Measurements from ENCODE around the gene ADGRG1. TPM values are rescaled to one million over a fixed set of nuclear protein-coding genes. Genes with fewer than 3 reads are reported as not detected.

Gene ADGRG1
- 113 TPM for polyA plus RNA-seq (2013)

DNA sequence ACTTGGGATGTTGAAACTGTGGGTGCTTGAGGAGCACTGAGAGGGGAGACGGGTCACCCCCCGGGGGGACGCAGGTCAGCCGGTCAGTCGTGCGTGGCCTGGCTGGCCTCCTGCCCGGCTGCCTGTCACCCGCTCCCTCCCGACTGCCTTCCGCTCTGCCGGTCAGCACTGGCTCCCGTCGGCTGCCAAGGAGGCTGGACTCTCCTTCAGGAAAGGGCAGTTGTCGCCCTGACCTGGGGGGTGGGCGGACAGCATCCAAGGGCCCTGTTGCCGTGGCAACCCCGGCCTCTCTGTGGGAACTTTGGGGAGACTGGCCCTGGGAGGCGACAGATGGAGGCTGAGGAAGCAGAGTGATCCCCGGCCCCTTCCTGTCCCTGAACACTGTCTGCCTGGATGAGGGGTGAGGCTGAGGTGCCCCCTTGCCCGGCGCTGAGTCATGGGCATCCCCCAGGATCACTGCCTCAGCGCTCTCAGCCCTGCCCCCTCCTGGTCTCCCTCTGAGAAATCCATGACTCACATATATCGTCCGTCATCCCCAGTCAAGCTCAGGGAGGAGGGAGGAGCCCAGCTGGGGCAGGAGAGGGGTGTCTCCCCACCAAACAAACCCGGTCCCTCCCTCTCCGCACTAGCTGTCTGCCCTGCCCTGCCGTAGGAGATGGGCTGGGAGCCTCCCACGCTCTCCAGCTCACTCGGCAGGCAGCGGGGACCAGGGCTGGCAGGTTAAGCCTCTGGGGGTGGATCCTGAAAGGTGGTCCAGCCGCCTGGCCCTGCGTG is at the start of gene ADGRG1:
Gene ADGRG1 (plus strand): TSS at position 623 of the 774 bp plus-strand sequence. CDS start 21,658 bp downstream, outside the sequence.
- no peaks in the 10 kb centered on the region for H3K9me3 ChIP-seq (ENCODE audit: control extremely low read depth in 1 of 5, control insufficient read depth in 4 of 5, insufficient read depth in 2 of 5, low read depth in 1 of 5, low read length in 4 of 5)
- H3K4me3 ChIP-seq (ENCODE audit: control insufficient read depth in 1 of 7, extremely low read depth in 1 of 7, insufficient read depth in 4 of 7, low read depth in 2 of 7, low read length in 6 of 7): peak within 1 kb of the TSS; percentile 65 to 86 (median 81)
- H3K27me3 ChIP-seq (replicated peaks in 2 of 5; ENCODE audit: control insufficient read depth in 4 of 5, insufficient read depth in 5 of 5, low read length in 4 of 5): no peaks in the 10 kb centered on the region
- H3K4me1 ChIP-seq (ENCODE audit: control extremely low read depth in 1 of 4, control insufficient read depth in 4 of 4, insufficient read depth in 4 of 4, low read length in 3 of 4): peaks cover 3 to 90% (median 84%) of the 10 kb centered on the region in 4 experiments
- H3K36me3 ChIP-seq (ENCODE audit: control insufficient read depth in 4 of 4, insufficient read depth in 4 of 4, low read length in 3 of 4): peaks cover 0 to 9% (median 0%) of the 10 kb centered on the region in 4 experiments
- DNase-seq: peak; percentile 93 to 98 (median 98)
- POLR2A ChIA-PET: interaction anchor here (0.6 to 1.0 kb wide), 3 partner anchors 18 to 1648 kb away, joined by 3 to 5 read pairs (median 3); no protein-coding TSS in a partner anchor
- CTCF ChIA-PET: interaction anchor here (0.9 to 9.8 kb wide), 7 partner anchors 11 to 36 kb away, joined by 4 to 72 read pairs (median 65); no protein-coding TSS in a partner anchor
- WGBS (ENCODE audit: insufficient coverage): 41% methylated on average over 21 of the region's 32 CpGs
- H3K27ac ChIP-seq (ENCODE audit: insufficient read depth in 1 of 2, low read depth in 1 of 2, low read length in 2 of 2, poor library complexity in 1 of 2, severe bottlenecking in 2 of 2): peak within 1 kb of the TSS; percentile 68 to 83

DNA sequence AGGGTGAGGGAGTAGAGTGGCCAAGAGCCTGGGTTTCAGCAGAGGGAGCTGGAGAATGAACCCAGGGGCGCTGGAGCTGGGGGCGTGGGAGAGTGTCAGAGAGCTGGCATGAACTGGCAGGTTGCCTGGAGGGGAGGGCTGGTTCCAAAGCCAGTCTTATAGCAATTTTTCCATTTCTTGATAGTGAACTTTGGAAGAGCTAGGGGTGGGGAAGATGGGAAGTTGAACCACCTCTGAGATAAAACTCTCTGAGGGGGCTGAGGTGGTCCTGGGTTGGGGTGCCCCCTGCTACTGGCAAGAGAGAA is 49.1 kb upstream of the ADGRG1 start:
- 89% methylated on average over 2 of the region's 2 CpGs for WGBS (ENCODE audit: insufficient coverage)
- Histone ChIP-seq H3K9me3 (ENCODE audit: control extremely low read depth in 1 of 5, control insufficient read depth in 4 of 5, insufficient read depth in 2 of 5, low read depth in 1 of 5, low read length in 4 of 5) (no peaks in the 10 kb centered on the region), H3K27me3 (replicated peaks in 2 of 5; ENCODE audit: control insufficient read depth in 4 of 5, insufficient read depth in 5 of 5, low read length in 4 of 5) (no peaks in the 10 kb centered on the region), H3K36me3 (ENCODE audit: control insufficient read depth in 4 of 4, insufficient read depth in 4 of 4, low read length in 3 of 4) (peaks cover 0 to 14% (median 2%) of the 10 kb centered on the region in 4 experiments), H3K4me3 (ENCODE audit: control insufficient read depth in 1 of 7, extremely low read depth in 1 of 7, insufficient read depth in 4 of 7, low read depth in 2 of 7, low read length in 6 of 7) (no peak overlapping the region), H3K27ac (ENCODE audit: insufficient read depth in 1 of 2, low read depth in 1 of 2, low read length in 2 of 2, poor library complexity in 1 of 2, severe bottlenecking in 2 of 2) (no peak overlapping the region), H3K4me1 (ENCODE audit: control extremely low read depth in 1 of 4, control insufficient read depth in 4 of 4, insufficient read depth in 4 of 4, low read length in 3 of 4) (peaks cover 0 to 48% (median 37%) of the 10 kb centered on the region in 4 experiments)
- ChIA-PET POLR2A (interaction anchor here (1.2 kb wide), 1 partner anchor 12 kb away, joined by 3 read pairs; no protein-coding TSS in a partner anchor), CTCF (interaction anchor here (1.3 to 33.2 kb wide), 5 partner anchors 12 to 169 kb away, joined by 3 to 500 read pairs (median 34); partner anchors contain the start of genes ADGRG5 and CCDC102A)
- DNase-seq: no peak

DNA sequence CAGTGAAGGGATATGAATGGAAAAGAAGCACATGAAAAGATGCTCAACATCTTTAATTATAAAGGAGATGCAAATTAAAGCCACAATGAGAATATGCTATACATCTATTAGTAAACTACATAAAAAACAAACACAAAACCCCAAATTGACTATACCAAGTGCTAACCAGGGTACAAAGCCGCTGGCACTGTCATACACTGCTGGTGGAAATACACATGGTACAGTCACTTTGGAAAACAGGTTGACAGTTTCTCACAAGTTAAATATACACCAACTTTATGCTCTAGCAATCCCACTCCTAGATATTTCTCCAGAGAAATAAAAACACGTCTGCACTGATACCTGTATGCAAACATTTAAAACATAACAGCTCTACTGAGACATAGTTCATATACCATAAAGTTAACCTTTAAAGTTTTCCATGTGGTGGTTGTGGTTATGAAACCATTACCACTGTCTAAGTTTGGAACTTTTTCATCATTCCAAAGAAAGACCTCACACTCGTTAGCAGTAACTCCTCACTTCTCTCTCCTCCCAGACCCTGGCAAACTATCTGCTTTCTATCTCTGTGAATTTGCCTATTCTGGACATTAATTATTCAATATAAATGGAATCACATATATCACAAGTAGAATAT is 43.3 kb upstream of the ADGRG1 start:
- H3K9me3 ChIP-seq (ENCODE audit: control extremely low read depth in 1 of 5, control insufficient read depth in 4 of 5, insufficient read depth in 2 of 5, low read depth in 1 of 5, low read length in 4 of 5): no peaks in the 10 kb centered on the region
- no peaks in the 10 kb centered on the region for H3K27me3 ChIP-seq (replicated peaks in 2 of 5; ENCODE audit: control insufficient read depth in 4 of 5, insufficient read depth in 5 of 5, low read length in 4 of 5)
- H3K4me3 ChIP-seq (ENCODE audit: control insufficient read depth in 1 of 7, extremely low read depth in 1 of 7, insufficient read depth in 4 of 7, low read depth in 2 of 7, low read length in 6 of 7): no peak overlapping the region
- ChIA-PET POLR2A (no interaction called here), CTCF (interaction anchor here (0.7 to 33.2 kb wide), 6 partner anchors 9 to 135 kb away, joined by 4 to 500 read pairs (median 5); no protein-coding TSS in a partner anchor)
- no peak for DNase-seq
- 83% methylated on average over 2 of the region's 3 CpGs for WGBS (ENCODE audit: insufficient coverage)
- no peaks in the 10 kb centered on the region for H3K36me3 ChIP-seq (ENCODE audit: control insufficient read depth in 4 of 4, insufficient read depth in 4 of 4, low read length in 3 of 4)
- no peak overlapping the region for H3K27ac ChIP-seq (ENCODE audit: insufficient read depth in 1 of 2, low read depth in 1 of 2, low read length in 2 of 2, poor library complexity in 1 of 2, severe bottlenecking in 2 of 2)
- peaks cover 0 to 8% (median 7%) of the 10 kb centered on the region in 4 experiments for H3K4me1 ChIP-seq (ENCODE audit: control extremely low read depth in 1 of 4, control insufficient read depth in 4 of 4, insufficient read depth in 4 of 4, low read length in 3 of 4)

GRCh38 chr16:57588831-57589230 is 39.6 kb upstream of the ADGRG1 start:
- H3K27ac ChIP-seq (ENCODE audit: insufficient read depth in 1 of 2, low read depth in 1 of 2, low read length in 2 of 2, poor library complexity in 1 of 2, severe bottlenecking in 2 of 2): no peak overlapping the region
- no peak for DNase-seq
- no peak overlapping the region for H3K4me3 ChIP-seq (ENCODE audit: control insufficient read depth in 1 of 7, extremely low read depth in 1 of 7, insufficient read depth in 4 of 7, low read depth in 2 of 7, low read length in 6 of 7)
- no peaks in the 10 kb centered on the region for H3K9me3 ChIP-seq (ENCODE audit: control extremely low read depth in 1 of 5, control insufficient read depth in 4 of 5, insufficient read depth in 2 of 5, low read depth in 1 of 5, low read length in 4 of 5)
- no peaks in the 10 kb centered on the region for H3K27me3 ChIP-seq (replicated peaks in 2 of 5; ENCODE audit: control insufficient read depth in 4 of 5, insufficient read depth in 5 of 5, low read length in 4 of 5)
- ChIA-PET CTCF (interaction anchor here (0.7 to 33.2 kb wide), 6 partner anchors 13 to 78 kb away, joined by 3 to 500 read pairs (median 14); partner anchors contain the start of gene ADGRG1), POLR2A (no interaction called here)
- no peaks in the 10 kb centered on the region for H3K36me3 ChIP-seq (ENCODE audit: control insufficient read depth in 4 of 4, insufficient read depth in 4 of 4, low read length in 3 of 4)
- 90% methylated on average over 5 of the region's 7 CpGs for WGBS (ENCODE audit: insufficient coverage)
- H3K4me1 ChIP-seq (ENCODE audit: control extremely low read depth in 1 of 4, control insufficient read depth in 4 of 4, insufficient read depth in 4 of 4, low read length in 3 of 4): peaks cover 10 to 42% (median 34%) of the 10 kb centered on the region in 4 experiments

GRCh38 chr16:57589374-57589773 is 39.1 kb upstream of the ADGRG1 start:
- no peak for DNase-seq
- CTCF ChIA-PET: interaction anchor here (0.6 to 33.2 kb wide), 10 partner anchors 8 to 137 kb away, joined by 3 to 500 read pairs (median 34); partner anchors contain the start of gene ADGRG1
- no peaks in the 10 kb centered on the region for H3K27me3 ChIP-seq (replicated peaks in 2 of 5; ENCODE audit: control insufficient read depth in 4 of 5, insufficient read depth in 5 of 5, low read length in 4 of 5)
- H3K4me1 ChIP-seq (ENCODE audit: control extremely low read depth in 1 of 4, control insufficient read depth in 4 of 4, insufficient read depth in 4 of 4, low read length in 3 of 4): peaks cover 10 to 42% (median 34%) of the 10 kb centered on the region in 4 experiments
- no peaks in the 10 kb centered on the region for H3K9me3 ChIP-seq (ENCODE audit: control extremely low read depth in 1 of 5, control insufficient read depth in 4 of 5, insufficient read depth in 2 of 5, low read depth in 1 of 5, low read length in 4 of 5)
- H3K4me3 ChIP-seq (ENCODE audit: control insufficient read depth in 1 of 7, extremely low read depth in 1 of 7, insufficient read depth in 4 of 7, low read depth in 2 of 7, low read length in 6 of 7): no peak overlapping the region
- H3K27ac ChIP-seq (ENCODE audit: insufficient read depth in 1 of 2, low read depth in 1 of 2, low read length in 2 of 2, poor library complexity in 1 of 2, severe bottlenecking in 2 of 2): no peak overlapping the region
- WGBS (ENCODE audit: insufficient coverage): 100% methylated on average over 2 of the region's 7 CpGs
- H3K36me3 ChIP-seq (ENCODE audit: control insufficient read depth in 4 of 4, insufficient read depth in 4 of 4, low read length in 3 of 4): no peaks in the 10 kb centered on the region
- POLR2A ChIA-PET: no interaction called here

- Histone ChIP-seq H3K27me3 (replicated peaks in 2 of 5; ENCODE audit: control insufficient read depth in 4 of 5, insufficient read depth in 5 of 5, low read length in 4 of 5) (no peaks in the 10 kb centered on the region), H3K4me1 (ENCODE audit: control extremely low read depth in 1 of 4, control insufficient read depth in 4 of 4, insufficient read depth in 4 of 4, low read length in 3 of 4) (peaks cover 10 to 37% (median 34%) of the 10 kb centered on the region in 4 experiments), H3K27ac (ENCODE audit: insufficient read depth in 1 of 2, low read depth in 1 of 2, low read length in 2 of 2, poor library complexity in 1 of 2, severe bottlenecking in 2 of 2) (no peak overlapping the region), H3K4me3 (ENCODE audit: control insufficient read depth in 1 of 7, extremely low read depth in 1 of 7, insufficient read depth in 4 of 7, low read depth in 2 of 7, low read length in 6 of 7) (no peak overlapping the region), H3K36me3 (ENCODE audit: control insufficient read depth in 4 of 4, insufficient read depth in 4 of 4, low read length in 3 of 4) (no peaks in the 10 kb centered on the region), H3K9me3 (ENCODE audit: control extremely low read depth in 1 of 5, control insufficient read depth in 4 of 5, insufficient read depth in 2 of 5, low read depth in 1 of 5, low read length in 4 of 5) (peaks cover 0 to 1% (median 0%) of the 10 kb centered on the region in 5 experiments)
- WGBS (ENCODE audit: insufficient coverage): 64% methylated on average over 6 of the region's 8 CpGs
- ChIA-PET CTCF (interaction anchor here (0.7 to 33.2 kb wide), 20 partner anchors 10 to 204 kb away, joined by 3 to 500 read pairs (median 6); partner anchors contain the start of gene ADGRG1), POLR2A (interaction anchor here (0.7 to 1.2 kb wide), 2 partner anchors 11 to 50 kb away, joined by 3 read pairs; no protein-coding TSS in a partner anchor)
- DNase-seq: no peak
Measured at GRCh38 chr16:57590654-57591085, 37.8 kb upstream of the ADGRG1 start.
